Hematopoietic multipotent progenitor cell treated with erythropoietin and hydrocortisone succinate and interleukin-3 and kit ligand, for 17 days (in vitro differentiated cells): ENCODE results near the gene DNAH7.

Source experiments
- DNase-seq: peaks from one replicate; pipeline ENCODE4 v3.0.0-alpha.2; 2015; ENCODE audit warnings: low spot score

The DNAH7 gene

GRCh38 chr2:196077821-196078220, 9.2 kb upstream of the DNAH7 start:
- DNase-seq: no peak

- DNase-seq: no peak
Measured at GRCh38 chr2:196076778-196077568, 8.3 kb upstream of the DNAH7 start.

- no peak for DNase-seq
Measured at GRCh38 chr2:196075196-196075595, 6.6 kb upstream of the DNAH7 start.

- DNase-seq: no peak
Measured at GRCh38 chr2:196074631-196075030, 6.0 kb upstream of the DNAH7 start.

GRCh38 chr2:196073521-196073920, 4.9 kb upstream of the DNAH7 start:
- no peak for DNase-seq

- no peak for DNase-seq
Measured at GRCh38 chr2:196067088-196067382, 1.6 kb downstream of the DNAH7 start.

- peak; percentile 15 for DNase-seq
Measured at GRCh38 chr2:196066291-196067087, 2.1 kb downstream of the DNAH7 start.

- DNase-seq: no peak
Measured at GRCh38 chr2:196063773-196064172, 4.9 kb downstream of the DNAH7 start.

GRCh38 chr2:196059491-196059960, 9.1 kb downstream of the DNAH7 start:
- no peak for DNase-seq

- no peak for DNase-seq
Measured at GRCh38 chr2:196054631-196055030, 14.0 kb downstream of the DNAH7 start.

GRCh38 chr2:196046123-196046917, 22.3 kb downstream of the DNAH7 start:
- no peak for DNase-seq

GRCh38 chr2:196041786-196042185, 26.9 kb downstream of the DNAH7 start:
- DNase-seq: no peak

GRCh38 chr2:196040218-196040617, 28.4 kb downstream of the DNAH7 start:
- no peak for DNase-seq

- no peak for DNase-seq
Measured at GRCh38 chr2:196036442-196036841, 32.2 kb downstream of the DNAH7 start.

GRCh38 chr2:196018037-196018436, 50.6 kb downstream of the DNAH7 start:
- DNase-seq: no peak

- DNase-seq: no peak
Measured at GRCh38 chr2:196012314-196012713, 56.3 kb downstream of the DNAH7 start.

GRCh38 chr2:196000551-196000950, 68.1 kb downstream of the DNAH7 start:
- DNase-seq: no peak

- DNase-seq: no peak
Measured at GRCh38 chr2:195998070-195998469, 70.6 kb downstream of the DNAH7 start.

GRCh38 chr2:195995499-195995898, 73.1 kb downstream of the DNAH7 start:
- DNase-seq: no peak

GRCh38 chr2:195993623-195994022, 75.0 kb downstream of the DNAH7 start:
- no peak for DNase-seq

- no peak for DNase-seq
Measured at GRCh38 chr2:195985741-195986140, 82.9 kb downstream of the DNAH7 start.

- no peak for DNase-seq
Measured at GRCh38 chr2:195984923-195985726, 83.5 kb downstream of the DNAH7 start.
